Activated CD4-positive, alpha-beta T cell treated with anti-CD3 and anti-CD28 coated beads, Interleukin-2, amount 10 ng/mL, durations not matched to agents 7 days and 5 days (primary cell): ENCODE measurements around the gene OGFOD1. TPM values are rescaled to one million over a fixed set of nuclear protein-coding genes. Genes with fewer than 3 reads are reported as not detected.
A peak's percentile ranks its signal among the peaks of the same experiment; 100 is the strongest.

ENCODE experiments used
- CTCF ChIA-PET: fragments of 350-600 bp; sonication (Branson Sonifier 250); formaldehyde crosslinking; loops from one replicate; lab custom pipeline; 2021; ENCODE audit warnings: antibody characterized with exemption; lab: Charles Lee
- POLR2A ChIA-PET: fragments of 350-600 bp; sonication (Branson Sonifier 250); formaldehyde crosslinking; loops from one replicate; lab custom pipeline; 2021; ENCODE audit warnings: antibody characterized with exemption; lab: Charles Lee
- DNase-seq: peaks from one replicate; pipeline ENCODE4 v3.0.0-alpha.2; 2020
- H3K27ac Mint-ChIP-seq: one replicate; pipeline ENCODE4 v1.8.0; 2021; ENCODE audit warnings: mild to moderate bottlenecking, moderate library complexity, mixed read lengths
- H3K27me3 Mint-ChIP-seq: one replicate; pipeline ENCODE4 v1.8.0; 2021; ENCODE audit warnings: mixed read lengths
- H3K36me3 Mint-ChIP-seq: one replicate; pipeline ENCODE4 v1.8.0; 2021; ENCODE audit warnings: low read depth, mixed read lengths
- H3K4me1 Mint-ChIP-seq: one replicate; pipeline ENCODE4 v1.8.0; 2021; ENCODE audit warnings: mixed read lengths
- H3K4me3 Mint-ChIP-seq: one replicate; pipeline ENCODE4 v1.8.0; 2021; ENCODE audit warnings: mild to moderate bottlenecking, moderate library complexity, mixed read lengths
- H3K9me3 Mint-ChIP-seq: one replicate; pipeline ENCODE4 v1.8.0; 2021; ENCODE audit warnings: mixed read lengths
- total RNA-seq, 2 experiments: library from RNA; stranded (reverse); gene quantifications; one replicate each; pipeline ENCODE4 v1.2.3, GENCODE V29; 2021

Gene OGFOD1
- total RNA-seq, result 10 to 100 TPM; 43.8 to 44.2 TPM

GRCh38 chr16:56450986-56451752 lies at the start of gene OGFOD1, which contains the start of gene NUDT21:
Gene OGFOD1, plus strand, starts transcription at chr16:56451554. Its CDS starts 59 bp downstream, at chr16:56451613.
Gene NUDT21, minus strand, starts transcription at chr16:56451332. Its CDS starts 130 bp downstream, at chr16:56451202.
- no peaks in the 10 kb centered on the region for H3K9me3 Mint-ChIP-seq
- DNase-seq, result peak; percentile 96
- peak within 1 kb of the TSS; percentile 95 for H3K27ac Mint-ChIP-seq
- H3K4me3 Mint-ChIP-seq, result peak within 1 kb of the TSS; percentile 93
- peaks cover 57% of the 10 kb centered on the region for H3K4me1 Mint-ChIP-seq
- peaks cover 47% of the 10 kb centered on the region for H3K36me3 Mint-ChIP-seq
- ChIA-PET POLR2A (interaction anchor here (0.6 kb wide), 1 partner anchor 70 kb away, joined by 3 read pairs; no protein-coding TSS in a partner anchor), CTCF (interaction anchor here (0.7 to 1.4 kb wide), 4 partner anchors 9 to 24 kb away, joined by 3 to 6 read pairs (median 4); no protein-coding TSS in a partner anchor)
- H3K27me3 Mint-ChIP-seq, result no peaks in the 10 kb centered on the region

GRCh38 chr16:56405977-56406672 lies 45.2 kb upstream of the OGFOD1 start:
- ChIA-PET CTCF (no interaction called here), POLR2A (no interaction called here)
- Mint-ChIP-seq H3K4me3 (no peak overlapping the region), H3K4me1 (peaks cover 4% of the 10 kb centered on the region), H3K36me3 (peaks cover 45% of the 10 kb centered on the region), H3K27ac (no peak overlapping the region), H3K27me3 (no peaks in the 10 kb centered on the region), H3K9me3 (no peaks in the 10 kb centered on the region)
- DNase-seq, result no peak

DNA sequence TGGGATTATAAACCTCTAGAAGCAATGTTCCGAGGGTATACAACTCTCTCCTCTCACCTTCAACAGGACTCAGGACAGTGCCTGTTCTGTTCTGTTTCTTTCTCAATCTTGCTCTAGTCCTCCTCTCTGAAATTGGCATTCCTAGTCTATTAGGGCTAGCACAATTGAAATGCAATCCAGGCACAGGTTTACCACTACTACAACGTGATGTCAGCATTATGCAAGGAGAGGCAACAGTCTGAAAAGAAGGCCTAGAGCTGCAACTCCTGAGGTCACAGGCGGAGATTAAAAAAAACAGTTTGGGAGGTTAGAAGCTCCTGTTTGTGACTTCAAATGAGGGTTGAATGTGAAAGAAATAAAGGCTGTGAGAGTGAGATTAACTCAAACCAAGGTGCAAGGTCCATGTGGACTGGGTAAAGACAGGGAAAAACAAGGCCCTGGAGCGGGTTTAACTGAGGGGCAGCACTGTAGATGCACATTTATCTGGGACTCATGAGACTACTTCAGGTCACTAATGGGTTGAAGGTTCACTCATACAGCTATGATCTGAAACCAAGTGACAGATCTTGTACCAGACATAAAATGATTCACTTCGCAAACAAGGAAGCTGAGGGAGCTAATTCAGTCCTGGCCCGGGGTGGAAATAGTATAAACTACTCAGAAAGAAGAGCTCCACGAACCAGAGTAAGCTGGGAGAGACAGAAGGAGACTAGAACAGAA lies 42.8 kb upstream of the OGFOD1 start:
- Mint-ChIP-seq H3K4me3 (no peak overlapping the region), H3K9me3 (no peaks in the 10 kb centered on the region), H3K27ac (peak overlapping the region; percentile 21), H3K4me1 (peaks cover 4% of the 10 kb centered on the region), H3K36me3 (peaks cover 36% of the 10 kb centered on the region), H3K27me3 (no peaks in the 10 kb centered on the region)
- ChIA-PET CTCF (interaction anchor here (1.3 to 2.8 kb wide), 2 partner anchors 11 to 34 kb away, joined by 4 to 8 read pairs; no protein-coding TSS in a partner anchor), POLR2A (no interaction called here)
- no peak for DNase-seq

DNA sequence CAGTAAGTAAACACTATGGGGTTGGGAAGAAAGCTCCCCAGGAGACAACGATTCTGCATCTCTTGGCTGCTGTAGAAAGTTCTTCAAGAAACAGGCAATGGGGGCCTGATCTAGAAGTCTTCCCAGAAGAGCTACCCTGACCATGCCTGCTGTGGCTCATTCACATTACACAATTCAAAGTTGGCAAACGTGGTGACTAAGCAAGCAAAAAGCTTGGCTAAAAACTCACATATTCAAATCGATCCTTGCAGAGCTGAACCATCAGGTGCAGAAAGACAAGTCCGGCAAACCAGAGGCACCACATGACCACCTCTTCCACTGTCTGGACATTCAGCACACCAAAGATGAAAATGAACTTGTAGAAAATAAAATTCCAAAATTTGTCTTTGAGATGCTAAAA lies 42.2 kb upstream of the OGFOD1 start:
- Mint-ChIP-seq H3K27ac (no peak overlapping the region), H3K27me3 (no peaks in the 10 kb centered on the region), H3K4me3 (no peak overlapping the region), H3K4me1 (peaks cover 4% of the 10 kb centered on the region), H3K9me3 (no peaks in the 10 kb centered on the region), H3K36me3 (peaks cover 36% of the 10 kb centered on the region)
- ChIA-PET CTCF (interaction anchor here (1.3 to 2.8 kb wide), 2 partner anchors 11 to 34 kb away, joined by 4 to 8 read pairs; no protein-coding TSS in a partner anchor), POLR2A (no interaction called here)
- no peak for DNase-seq

DNA sequence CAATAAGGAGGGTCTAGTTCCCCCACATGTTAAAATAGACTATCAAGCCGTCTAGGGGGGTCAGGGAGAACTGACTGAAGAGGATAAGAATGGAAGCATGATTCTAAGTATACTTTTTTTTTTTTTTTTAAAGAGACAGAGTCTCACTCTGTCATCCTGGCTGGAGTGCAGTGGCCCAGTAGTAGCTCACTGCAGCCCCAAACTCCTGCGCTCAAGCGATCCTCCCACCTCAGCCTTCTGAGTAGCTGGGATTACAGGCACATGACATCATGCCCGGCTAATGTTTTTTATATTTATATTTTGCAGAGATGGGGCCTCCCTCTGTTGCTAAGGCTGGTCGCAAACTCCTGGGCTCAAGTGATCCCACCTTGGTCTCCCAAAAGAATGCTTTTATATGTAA lies 40.2 kb upstream of the OGFOD1 start:
- no peak for DNase-seq
- Mint-ChIP-seq H3K27ac (no peak overlapping the region), H3K4me1 (peaks cover 4% of the 10 kb centered on the region), H3K4me3 (no peak overlapping the region), H3K27me3 (no peaks in the 10 kb centered on the region), H3K36me3 (peaks cover 29% of the 10 kb centered on the region), H3K9me3 (no peaks in the 10 kb centered on the region)
- CTCF ChIA-PET, result interaction anchor here (0.6 to 1.5 kb wide), 2 partner anchors 9 to 21 kb away, joined by 3 to 6 read pairs; no protein-coding TSS in a partner anchor
- POLR2A ChIA-PET, result no interaction called here

GRCh38 chr16:56411624-56412023 lies 39.7 kb upstream of the OGFOD1 start:
- Mint-ChIP-seq H3K27me3 (no peaks in the 10 kb centered on the region), H3K9me3 (no peaks in the 10 kb centered on the region), H3K27ac (no peak overlapping the region), H3K4me3 (no peak overlapping the region), H3K4me1 (peaks cover 4% of the 10 kb centered on the region), H3K36me3 (peaks cover 29% of the 10 kb centered on the region)
- CTCF ChIA-PET, result interaction anchor here (0.6 to 1.5 kb wide), 2 partner anchors 9 to 20 kb away, joined by 3 to 6 read pairs; no protein-coding TSS in a partner anchor
- POLR2A ChIA-PET, result no interaction called here
- DNase-seq, result no peak

DNA sequence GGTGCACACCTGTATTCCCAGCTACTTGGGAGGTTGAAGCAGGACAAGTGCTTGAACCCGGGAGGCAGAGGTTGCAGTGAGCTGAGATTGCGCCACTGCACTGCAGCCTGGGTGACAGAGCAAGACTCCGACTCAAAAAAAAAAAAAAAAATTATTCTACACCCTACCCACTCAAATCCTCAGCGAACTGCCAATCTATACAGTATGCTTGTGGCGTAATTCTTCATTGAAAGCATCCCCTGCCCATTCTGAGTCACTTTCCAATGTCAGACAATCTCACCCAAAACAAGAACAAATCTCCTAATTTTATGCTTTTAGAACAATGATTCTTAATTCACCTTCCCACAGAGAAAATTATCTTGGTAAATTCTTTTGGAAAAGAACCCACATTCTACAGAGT lies 38.0 kb upstream of the OGFOD1 start:
- POLR2A ChIA-PET, result no interaction called here

GRCh38 chr16:56414366-56414765 lies 37.0 kb upstream of the OGFOD1 start:
- Mint-ChIP-seq H3K27me3 (no peaks in the 10 kb centered on the region), H3K36me3 (peaks cover 23% of the 10 kb centered on the region), H3K4me3 (no peak overlapping the region), H3K4me1 (peaks cover 5% of the 10 kb centered on the region), H3K9me3 (no peaks in the 10 kb centered on the region), H3K27ac (no peak overlapping the region)
- DNase-seq, result no peak
- CTCF ChIA-PET, result interaction anchor here (1.2 kb wide), 1 partner anchor 25 kb away, joined by 3 read pairs; no protein-coding TSS in a partner anchor
- POLR2A ChIA-PET, result no interaction called here

More for the DNA sequence above, 38.0 kb upstream of the OGFOD1 start:
- CTCF ChIA-PET, result interaction anchor here (1.2 kb wide), 1 partner anchor 24 kb away, joined by 3 read pairs; no protein-coding TSS in a partner anchor
- H3K4me1 Mint-ChIP-seq, result peaks cover 4% of the 10 kb centered on the region
- no peak for DNase-seq
- peaks cover 28% of the 10 kb centered on the region for H3K36me3 Mint-ChIP-seq
- H3K4me3 Mint-ChIP-seq, result no peak overlapping the region
- no peaks in the 10 kb centered on the region for H3K27me3 Mint-ChIP-seq
- no peak overlapping the region for H3K27ac Mint-ChIP-seq
- no peaks in the 10 kb centered on the region for H3K9me3 Mint-ChIP-seq

- H3K36me3 Mint-ChIP-seq, result peaks cover 19% of the 10 kb centered on the region
- H3K27ac Mint-ChIP-seq, result no peak overlapping the region
- no peaks in the 10 kb centered on the region for H3K27me3 Mint-ChIP-seq
- DNase-seq, result no peak
- POLR2A ChIA-PET, result no interaction called here
- H3K4me1 Mint-ChIP-seq, result peaks cover 12% of the 10 kb centered on the region
- H3K4me3 Mint-ChIP-seq, result no peak overlapping the region
- H3K9me3 Mint-ChIP-seq, result no peaks in the 10 kb centered on the region
- CTCF ChIA-PET, result no interaction called here
Measured at GRCh38 chr16:56415875-56416274, 35.5 kb upstream of the OGFOD1 start.

DNA sequence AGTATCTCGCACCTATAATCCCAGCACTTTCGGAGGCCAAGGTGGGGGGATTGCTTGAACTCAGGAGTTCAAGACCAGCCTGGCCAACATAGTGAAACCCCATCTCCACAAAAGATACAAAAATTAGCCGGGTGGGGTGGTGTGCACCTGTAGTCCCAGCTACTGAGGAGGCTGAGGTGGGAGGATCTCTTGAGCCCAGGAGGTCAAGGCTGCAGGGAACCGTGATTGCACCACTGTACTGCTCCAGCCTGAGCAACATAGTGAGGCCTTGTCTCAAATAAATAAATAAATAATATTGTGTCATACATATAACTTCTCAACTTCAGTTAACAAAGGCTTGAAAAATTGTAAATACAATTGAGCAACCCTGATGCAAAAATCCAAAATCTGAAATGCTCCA lies 34.2 kb upstream of the OGFOD1 start:
- H3K27ac Mint-ChIP-seq, result no peak overlapping the region
- H3K36me3 Mint-ChIP-seq, result peaks cover 13% of the 10 kb centered on the region
- H3K9me3 Mint-ChIP-seq, result no peaks in the 10 kb centered on the region
- no peak overlapping the region for H3K4me3 Mint-ChIP-seq
- DNase-seq, result no peak
- CTCF ChIA-PET, result no interaction called here
- POLR2A ChIA-PET, result no interaction called here
- H3K27me3 Mint-ChIP-seq, result no peaks in the 10 kb centered on the region
- peaks cover 18% of the 10 kb centered on the region for H3K4me1 Mint-ChIP-seq

DNA sequence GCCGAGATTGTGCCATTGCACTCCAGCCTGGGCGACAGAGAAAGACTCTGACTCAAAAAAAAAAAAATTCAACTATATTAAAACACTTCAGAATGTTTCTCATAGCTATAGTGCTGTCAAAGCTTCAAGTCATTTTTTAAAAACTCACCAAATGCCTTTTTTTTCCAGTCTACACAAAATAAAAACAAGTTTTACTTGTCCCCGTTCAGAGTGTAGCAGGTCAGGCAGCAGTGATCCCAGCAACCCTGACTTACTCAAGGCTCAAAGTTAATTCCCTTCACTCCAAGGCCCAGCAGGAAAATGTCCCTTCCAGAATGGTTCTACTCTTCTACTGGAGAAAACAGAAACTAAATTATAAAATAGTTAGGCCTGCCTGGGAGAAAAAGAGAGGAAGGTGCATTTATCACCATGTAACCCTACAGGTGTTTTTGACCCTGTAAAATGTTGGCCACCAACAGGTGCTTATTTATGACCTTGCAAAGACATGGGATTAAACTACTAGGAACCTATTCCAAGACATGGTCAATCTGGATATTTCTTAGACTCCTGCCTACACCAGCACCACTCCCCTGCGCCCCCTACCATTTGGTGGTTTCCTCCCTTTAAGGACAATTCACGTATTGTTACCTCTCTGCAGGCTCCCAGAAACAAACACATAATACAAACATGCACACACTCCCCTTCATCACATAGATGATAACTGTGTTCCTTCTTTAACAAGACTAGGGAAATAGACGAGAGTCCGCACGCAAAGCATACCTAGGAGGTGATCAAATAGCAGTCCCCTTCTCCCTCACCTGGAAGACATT lies 31.4 kb upstream of the OGFOD1 start:
- Mint-ChIP-seq H3K4me1 (peaks cover 39% of the 10 kb centered on the region), H3K36me3 (peaks cover 12% of the 10 kb centered on the region), H3K4me3 (no peak overlapping the region), H3K27me3 (no peaks in the 10 kb centered on the region), H3K9me3 (no peaks in the 10 kb centered on the region), H3K27ac (no peak overlapping the region)
- ChIA-PET POLR2A (no interaction called here), CTCF (interaction anchor here (0.6 to 2.2 kb wide), 3 partner anchors 9 to 1699 kb away, joined by 3 to 8 read pairs (median 6); no protein-coding TSS in a partner anchor)
- no peak for DNase-seq
